OCI-M2 (cell line): ENCODE measurements around the gene ITPK1.

ENCODE experiments used
- DNase-seq: peaks from one replicate; lab custom pipeline; 2025; ENCODE audit not compliant: unreplicated experiment; lab: John Stamatoyannopoulos, UW

Gene ITPK1

GRCh38 chr14:92993302-92993701 is 122.4 kb downstream of the ITPK1 start:
- DNase-seq, result no peak

- no peak for DNase-seq
Measured at GRCh38 chr14:92991536-92991935, 124.2 kb downstream of the ITPK1 start.

GRCh38 chr14:92990456-92991430 is 125.0 kb downstream of the ITPK1 start:
- DNase-seq, result no peak

- no peak for DNase-seq
Measured at GRCh38 chr14:92988786-92989755, 126.7 kb downstream of the ITPK1 start.

- DNase-seq, result no peak
Measured at GRCh38 chr14:92987713-92988510, 127.8 kb downstream of the ITPK1 start.

GRCh38 chr14:92987148-92987570 is 128.6 kb downstream of the ITPK1 start:
- DNase-seq, result no peak

- DNase-seq, result no peak
Measured at GRCh38 chr14:92986254-92987147, 129.2 kb downstream of the ITPK1 start.

GRCh38 chr14:92985521-92985920 is 130.2 kb downstream of the ITPK1 start:
- DNase-seq, result no peak

GRCh38 chr14:92984896-92985295 is 130.8 kb downstream of the ITPK1 start:
- no peak for DNase-seq

GRCh38 chr14:92984082-92984788 is 131.5 kb downstream of the ITPK1 start:
- no peak for DNase-seq

- no peak for DNase-seq
Measured at GRCh38 chr14:92982956-92983355, 132.8 kb downstream of the ITPK1 start.

- no peak for DNase-seq
Measured at GRCh38 chr14:92981726-92982125, 134.0 kb downstream of the ITPK1 start.

GRCh38 chr14:92980866-92981265 is 134.9 kb downstream of the ITPK1 start:
- DNase-seq, result no peak

- no peak for DNase-seq
Measured at GRCh38 chr14:92978229-92979021, 137.3 kb downstream of the ITPK1 start.

- no peak for DNase-seq
Measured at GRCh38 chr14:92976268-92976667, 139.5 kb downstream of the ITPK1 start.

GRCh38 chr14:92974541-92975345 is 141.0 kb downstream of the ITPK1 start:
- DNase-seq, result no peak

GRCh38 chr14:92973798-92974372 is 141.8 kb downstream of the ITPK1 start:
- no peak for DNase-seq
